Heart right ventricle (tissue), 16 donors: ENCODE results near the gene FAM20C. TPM values are rescaled to one million over a fixed set of nuclear protein-coding genes. Genes with fewer than 3 reads are reported as not detected.
"Not testable (repeated sequence)": the region's sequence is repeated elsewhere in the genome, so short reads cannot be mapped to it uniquely, and the experiment has no call there.

ENCODE experiments used
- ATAC-seq, 8 donors: fragments of 200-7000 bp; cut with Tn5 transposase; one replicate each; pipeline ENCODE4 v1.9.1; 2020; ENCODE audit warnings: mild to moderate bottlenecking in 8 of 8, moderate library complexity in 8 of 8, moderate number of reproducible peaks in 1 of 8
- DNase-seq, 2 donors: peaks; one replicate each; pipeline ENCODE4 v3.0.0-alpha.2; 2020
- H3K27ac ChIP-seq, 10 donors: fragments of 200-600 bp; sonication (generic) in 2 of 10; one replicate each; pipeline versions ENCODE4 v1.5.0 to v1.8.0; 2020 to 2022; ENCODE audit warnings: mild to moderate bottlenecking in 3 of 10
- H3K27me3 ChIP-seq, 7 donors: fragments of 200-600 bp; one replicate each; pipeline ENCODE4 v1.8.0; 2021 to 2022; ENCODE audit warnings: mild to moderate bottlenecking in 2 of 7
- H3K36me3 ChIP-seq, 9 donors: fragments of 200-600 bp; sonication (generic) in 1 of 9; one replicate each; pipeline versions ENCODE4 v1.5.0 to v1.8.0; 2020 to 2022; ENCODE audit warnings: mild to moderate bottlenecking in 2 of 9
- H3K4me1 ChIP-seq, 9 donors: fragments of 200-600 bp; sonication (generic) in 1 of 9; one replicate each; pipeline versions ENCODE4 v1.5.0 to v1.8.0; 2020 to 2022; ENCODE audit warnings: mild to moderate bottlenecking in 4 of 9
- H3K4me3 ChIP-seq, 10 donors: fragments of 200-600 bp; sonication (generic) in 2 of 10; one replicate each; pipeline versions ENCODE4 v1.5.0 to v1.8.0; 2020 to 2022; ENCODE audit warnings: mild to moderate bottlenecking in 7 of 10, moderate library complexity in 2 of 10
- H3K9me3 ChIP-seq, 11 donors: fragments of 200-600 bp in 10 of 11; sonication (generic) in 2 of 11; one replicate each; pipeline versions ENCODE4 v1.5.0 to v1.8.0; 2013 to 2022; ENCODE audit warnings: mild to moderate bottlenecking in 2 of 11, control low read depth in 1 of 11, moderate library complexity in 1 of 11
- WGBS, 2 donors: extraction: QIAGEN DNeasy Blood & Tissue Kit; methylation state at CpG; one replicate each; pipeline ENCODE4 v1.1.7; 2013; ENCODE audit warnings: inconsistent platforms in 1 of 2; 5-methylcytosine and 5-hydroxymethylcytosine counted together
- intact Hi-C, 10 donors: fragments of 100-400 bp; cut with DNase I; formaldehyde crosslinking; loops; one replicate each; pipeline versions ENCODE4 v1.11.1 to v1.14.2; 2022
- polyA plus RNA-seq, 2 donors: library from polyadenylated mRNA; stranded (reverse); fragments of 200-250 nt; gene quantifications; one replicate each; pipeline ENCODE4 v1.2.3, GENCODE V29; 2013
- total RNA-seq, 10 donors: library from RNA; stranded (reverse); fragmentation: NEBNext Ultra II Directional in 3 of 10; extraction: Animal tissue kit (Norgen Biotek cat#: 25700) in 3 of 10; gene quantifications; one replicate each; pipeline versions ENCODE4 v1.2.1 to v1.2.4, GENCODE V29; 2021 to 2023
- TF ChIP-seq, protein P1 (sequence below), 9 donors: fragments of 200-600 bp; sonication (generic) in 2 of 9; IDR thresholded peaks; one replicate each; pipeline versions ENCODE4 v1.5.0 to v1.8.0; 2021 to 2022; ENCODE audit warnings: antibody characterized with exemption in 9 of 9, mild to moderate bottlenecking in 5 of 9, moderate library complexity in 1 of 9
- donor health status: Arrhythmogenic right ventricular cardiomyopathy.
- donor health status: ischemic (EF 13 %, LVEDD 7.1; RV severe dilation, severe dysfunction).
- donor health status: healthy with polysubstance abuse.
- donor health status: DM: no; HTN: yes; CAD: no.
- donor health status: DM: no; HTN: no; CAD: no.
- donor health status: ischemic (EF 25% LVEDD 6.9; RV normal size, moderate dysfunction).
- donor health status: ischemic (EF 25% LVEDD 5.7; RV mildly dilated, moderate dysfunction).
- donor health status: healthy.
- donor health status: DM: yes; HTN: yes; CAD: no.
- donor health status: Ischemic cardiomyopathy.
- donor health status: ischemic (EF 35%, LVEDD 5.7; RV mildly dilated, moderate dysfunction).
- donor health status: nonischemic (EF 11% LVEDD 7.7; RV severe dilation, severe dysfunction).
- donor health status: DM: yes; HTN: yes; CAD: no.
- donor health status: PGD.
- donor health status: ischemic (EF 29% LVEDD 5.4; RV normal size, mild dysfunction).
- donor health status: nonischemic (EF 23%, LVEDD 6.1; RV moderate dilation, normal function).

Gene FAM20C
- total and polyA plus RNA-seq, 12 donors = 12.4 to 59.8 (median 19.2) TPM

DNA sequence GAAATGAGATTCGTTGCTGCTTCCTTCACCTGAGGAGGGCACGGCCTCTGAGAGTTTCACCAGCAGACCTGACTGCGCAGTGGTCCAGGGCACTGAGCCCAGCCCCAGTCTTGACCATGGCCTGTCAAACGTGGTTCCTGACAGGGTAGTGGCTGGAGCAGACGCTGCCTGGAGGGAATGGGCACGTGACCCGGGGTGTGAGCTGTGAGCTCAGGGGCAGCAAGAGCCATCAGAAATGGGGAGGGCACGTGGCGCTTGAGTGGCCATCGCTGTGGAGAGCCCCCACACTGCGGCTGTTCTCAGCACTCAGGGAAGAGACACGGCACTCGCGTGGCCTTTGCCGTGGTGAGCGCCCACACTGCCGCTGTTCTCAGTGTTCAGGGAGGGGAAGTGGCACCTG lies 12.0 kb downstream of the FAM20C start:
- WGBS, 2 donors = 94 to 97% methylated on average over 17 of the region's 17 CpGs
- Histone ChIP-seq H3K9me3 (no peaks in the 10 kb centered on the region), H3K4me1 (peaks cover 2 to 14% (median 7%) of the 10 kb centered on the region in 9 donors), H3K27me3 (no peaks in the 10 kb centered on the region), H3K36me3 (peaks cover 0 to 73% (median 4%) of the 10 kb centered on the region in 9 donors), H3K27ac (no peak overlapping the region), H3K4me3 (no peak overlapping the region)
- ATAC-seq = no peak
- peak in 1 of 2 donors; percentile 5 for DNase-seq
- intact Hi-C loops = no loop called here
- TF ChIP-seq, protein P1, sequence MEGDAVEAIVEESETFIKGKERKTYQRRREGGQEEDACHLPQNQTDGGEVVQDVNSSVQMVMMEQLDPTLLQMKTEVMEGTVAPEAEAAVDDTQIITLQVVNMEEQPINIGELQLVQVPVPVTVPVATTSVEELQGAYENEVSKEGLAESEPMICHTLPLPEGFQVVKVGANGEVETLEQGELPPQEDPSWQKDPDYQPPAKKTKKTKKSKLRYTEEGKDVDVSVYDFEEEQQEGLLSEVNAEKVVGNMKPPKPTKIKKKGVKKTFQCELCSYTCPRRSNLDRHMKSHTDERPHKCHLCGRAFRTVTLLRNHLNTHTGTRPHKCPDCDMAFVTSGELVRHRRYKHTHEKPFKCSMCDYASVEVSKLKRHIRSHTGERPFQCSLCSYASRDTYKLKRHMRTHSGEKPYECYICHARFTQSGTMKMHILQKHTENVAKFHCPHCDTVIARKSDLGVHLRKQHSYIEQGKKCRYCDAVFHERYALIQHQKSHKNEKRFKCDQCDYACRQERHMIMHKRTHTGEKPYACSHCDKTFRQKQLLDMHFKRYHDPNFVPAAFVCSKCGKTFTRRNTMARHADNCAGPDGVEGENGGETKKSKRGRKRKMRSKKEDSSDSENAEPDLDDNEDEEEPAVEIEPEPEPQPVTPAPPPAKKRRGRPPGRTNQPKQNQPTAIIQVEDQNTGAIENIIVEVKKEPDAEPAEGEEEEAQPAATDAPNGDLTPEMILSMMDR (IDR thresholded peaks at IDR 0.05) = no peak

DNA sequence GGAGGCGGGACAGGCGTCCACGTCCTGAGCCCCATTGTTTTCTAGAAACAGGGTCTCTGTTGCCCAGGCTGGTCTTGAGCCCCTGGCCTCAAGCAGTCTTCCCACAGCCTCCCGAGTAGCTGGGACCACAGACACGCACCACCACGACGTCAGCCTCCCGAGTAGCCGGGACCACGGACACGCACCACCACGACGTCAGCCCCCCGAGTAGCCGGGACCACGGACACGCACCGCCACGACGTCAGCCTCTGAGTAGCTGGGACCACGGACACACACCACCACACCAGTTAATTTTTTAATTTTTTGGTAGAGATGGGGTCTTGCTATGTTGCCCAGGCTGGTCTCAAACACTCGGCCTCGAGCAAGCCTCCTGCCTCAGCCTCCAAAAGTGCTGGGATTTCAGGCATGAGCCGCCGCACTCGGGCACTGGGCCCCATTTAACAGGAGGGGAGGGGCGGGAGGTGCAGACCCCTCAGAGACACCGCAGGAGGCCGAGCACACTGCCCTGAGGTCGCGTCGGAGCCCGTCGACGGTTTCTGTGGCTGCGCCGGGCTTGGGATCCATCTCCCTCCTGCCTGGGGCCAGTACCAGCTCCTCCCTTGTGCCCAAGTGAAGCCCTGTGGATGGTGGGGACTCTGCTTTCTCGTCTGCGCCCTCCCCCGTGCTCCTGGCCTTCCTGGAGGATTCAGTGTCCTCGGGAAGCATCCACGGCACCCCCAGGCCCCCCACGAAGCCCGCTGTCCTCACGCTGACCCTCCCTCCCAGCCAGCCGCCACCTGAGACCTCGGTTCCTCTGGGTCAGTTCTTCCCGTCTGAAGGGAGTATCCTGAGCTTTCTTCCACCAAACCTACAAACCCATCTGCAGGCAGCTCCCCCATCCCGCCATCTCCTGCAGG lies 13.0 kb downstream of the FAM20C start:
- DNase-seq (peak in 1 of 2 donors; percentile 27), ATAC-seq (peak in 3 of 8 donors; percentile 19 to 83 (median 51))
- 95 to 96% methylated on average over 49 of the region's 49 CpGs for WGBS, 2 donors
- Histone ChIP-seq H3K4me1 (peaks cover 0 to 8% (median 0%) of the 10 kb centered on the region in 9 donors), H3K4me3 (no peak overlapping the region), H3K27ac (no peak overlapping the region), H3K27me3 (no peaks in the 10 kb centered on the region), H3K36me3 (peaks cover 0 to 73% (median 5%) of the 10 kb centered on the region in 9 donors), H3K9me3 (no peaks in the 10 kb centered on the region)
- intact Hi-C loops = no loop called here
- TF ChIP-seq, protein P1 (IDR thresholded peaks at IDR 0.05) = no peak

DNA sequence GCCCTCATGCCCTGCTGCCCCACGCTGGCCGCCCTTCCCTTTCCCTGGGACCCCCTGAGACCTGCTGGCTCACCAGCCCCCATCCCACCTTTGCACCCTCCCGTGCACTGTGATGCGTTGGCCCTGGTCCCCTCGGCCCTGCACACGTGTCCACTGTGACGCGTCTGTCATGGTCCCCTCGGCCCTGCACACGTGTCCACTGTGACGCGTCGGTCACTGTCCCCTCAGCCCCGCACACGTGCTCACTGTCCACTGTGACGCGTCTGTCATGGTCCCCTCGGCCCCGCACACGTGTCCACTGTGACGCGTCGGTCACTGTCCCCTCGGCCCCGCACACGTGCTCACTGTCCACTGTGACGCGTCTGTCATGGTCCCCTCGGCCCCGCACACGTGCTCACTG lies 14.0 kb downstream of the FAM20C start:
- 96% methylated on average over 31 of the region's 31 CpGs for WGBS, 2 donors
- H3K36me3 ChIP-seq = peaks cover 0 to 69% (median 5%) of the 10 kb centered on the region in 9 donors

DNA sequence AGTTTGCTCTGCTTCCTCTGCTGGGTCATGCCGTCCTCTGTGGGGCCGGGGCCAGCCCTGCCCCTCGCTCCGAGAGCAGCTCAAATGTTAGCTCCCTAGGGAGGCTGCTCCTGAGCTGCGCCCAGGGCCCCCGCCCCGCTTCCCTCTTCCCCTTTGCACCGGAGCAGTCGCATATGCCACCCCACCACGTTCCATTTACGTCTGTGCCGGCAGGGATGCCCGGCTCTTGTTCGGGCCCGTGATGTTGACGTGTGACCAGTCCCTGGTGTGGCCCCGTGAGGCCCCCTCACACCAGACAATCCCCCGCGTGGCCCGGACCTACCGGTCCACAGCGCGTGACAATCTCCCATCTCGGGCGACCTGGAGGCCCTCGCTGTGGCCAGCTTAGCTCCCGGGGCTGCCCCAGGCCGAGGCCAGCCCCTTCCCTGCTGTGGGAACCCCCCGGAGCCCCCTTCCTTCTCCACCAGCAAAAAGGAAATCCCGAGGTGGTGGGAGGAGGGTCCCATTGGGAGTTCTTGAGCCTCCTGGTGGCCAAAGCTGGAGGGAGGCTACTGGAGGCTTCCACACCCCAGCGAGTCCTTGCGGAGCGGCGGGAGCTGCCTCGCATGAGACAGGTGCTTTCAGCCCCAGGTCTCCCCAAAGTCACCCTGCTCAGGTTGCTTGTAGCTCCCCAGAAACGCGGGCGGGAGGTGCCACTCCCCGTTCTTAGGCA lies 15.2 kb downstream of the FAM20C start:
- H3K4me1 ChIP-seq = peaks cover 0 to 8% (median 0%) of the 10 kb centered on the region in 9 donors
- intact Hi-C loops = no loop called here
- H3K9me3 ChIP-seq = no peaks in the 10 kb centered on the region
- peak in 2 of 8 donors; percentile 4 to 9 for ATAC-seq
- WGBS, 2 donors = 89 to 90% methylated on average over 39 of the region's 39 CpGs
- no peaks in the 10 kb centered on the region for H3K27me3 ChIP-seq
- no peak overlapping the region for H3K27ac ChIP-seq
- H3K4me3 ChIP-seq = no peak overlapping the region
- DNase-seq = peak in 1 of 2 donors; percentile 9
- TF ChIP-seq, protein P1 (IDR thresholded peaks at IDR 0.05) = peak in 1 of 9 donors; percentile 29
- H3K36me3 ChIP-seq = peaks cover 0 to 74% (median 5%) of the 10 kb centered on the region in 9 donors

More for the DNA sequence above, 14.0 kb downstream of the FAM20C start:
- H3K27me3 ChIP-seq, H3K4me1 ChIP-seq, H3K4me3 ChIP-seq, H3K9me3 ChIP-seq, H3K27ac ChIP-seq, ATAC-seq, intact Hi-C loops: not testable (repeated sequence)
- DNase-seq = peak in 1 of 2 donors; percentile 10
